NCI-H345 treated with DMSO at 0.1 percent for 48 hours (cell line): Measurements from ENCODE around the gene ZMAT2.
"Not testable (repeated sequence)": the region's sequence is repeated elsewhere in the genome, so short reads cannot be mapped to it uniquely, and the experiment has no call there.

ENCODE experiments used
- DNase-seq: peaks from one replicate; lab custom pipeline; 2025; ENCODE audit not compliant: unreplicated experiment; lab: John Stamatoyannopoulos, UW

The ZMAT2 gene

GRCh38 chr5:140700177-140701144 lies at the start of gene ZMAT2:
Gene ZMAT2 (plus strand): TSS chr5:140700447. CDS start chr5:140700461, 14 bp downstream.
- peak; percentile 94 for DNase-seq

- DNase-seq, result no peak
These were observed 41.4 kb upstream of the ZMAT2 start for GRCh38 chr5:140658870-140659269.

GRCh38 chr5:140660371-140660770 lies 39.9 kb upstream of the ZMAT2 start:
- DNase-seq, result not testable (repeated sequence)

GRCh38 chr5:140664030-140664358 lies 36.3 kb upstream of the ZMAT2 start:
- no peak for DNase-seq

GRCh38 chr5:140664359-140665119 lies 35.7 kb upstream of the ZMAT2 start, which contains the start of gene WDR55:
Gene WDR55 (plus strand): TSS chr5:140664904. CDS start chr5:140664913, 9 bp downstream.
- DNase-seq, result peak; percentile 88

GRCh38 chr5:140671035-140671434 lies 29.2 kb upstream of the ZMAT2 start:
- DNase-seq, result not testable (repeated sequence)

GRCh38 chr5:140671472-140672125 lies 28.6 kb upstream of the ZMAT2 start:
- DNase-seq, result no peak

- no peak for DNase-seq
These were observed 27.6 kb upstream of the ZMAT2 start for GRCh38 chr5:140672455-140673186.

- DNase-seq, result no peak
These were observed 26.9 kb upstream of the ZMAT2 start, which contains the start of gene DND1 for GRCh38 chr5:140673187-140673976. Gene DND1 (minus strand): TSS chr5:140673576. CDS start chr5:140673542, 34 bp downstream.

GRCh38 chr5:140674211-140674610 lies 26.0 kb upstream of the ZMAT2 start:
- DNase-seq, result no peak

- no peak for DNase-seq
These were observed 25.6 kb upstream of the ZMAT2 start for GRCh38 chr5:140674629-140675028.

GRCh38 chr5:140677947-140678346 lies 22.3 kb upstream of the ZMAT2 start:
- no peak for DNase-seq

GRCh38 chr5:140678993-140679392 lies 21.3 kb upstream of the ZMAT2 start:
- DNase-seq, result no peak

GRCh38 chr5:140690376-140690932 lies 9.8 kb upstream of the ZMAT2 start:
- DNase-seq, result no peak

GRCh38 chr5:140690941-140691924 lies 9.0 kb upstream of the ZMAT2 start, which contains the start of the genes HARS1 and HARS2:
Gene HARS1 (minus strand): TSS chr5:140691370. CDS start chr5:140691304, 66 bp downstream.
Gene HARS2 (plus strand): TSS chr5:140691455. CDS start chr5:140691649, 194 bp downstream.
- DNase-seq, result peak; percentile 84

GRCh38 chr5:140694276-140694675 lies 6.0 kb upstream of the ZMAT2 start:
- DNase-seq, result no peak

- DNase-seq, result no peak
These were observed 3.3 kb upstream of the ZMAT2 start for GRCh38 chr5:140696891-140697492.

- DNase-seq, result no peak
These were observed 7.6 kb downstream of the ZMAT2 start for GRCh38 chr5:140707812-140708211.
